Measurements from ENCODE around the gene ASB6. TPM values are rescaled to one million over a fixed set of nuclear protein-coding genes. Genes with fewer than 3 reads are reported as not detected.

The ASB6 gene
- total RNA-seq, 4 donors from 2014 or later, result 13.3 to 30.0 (median 22.0) TPM

DNA sequence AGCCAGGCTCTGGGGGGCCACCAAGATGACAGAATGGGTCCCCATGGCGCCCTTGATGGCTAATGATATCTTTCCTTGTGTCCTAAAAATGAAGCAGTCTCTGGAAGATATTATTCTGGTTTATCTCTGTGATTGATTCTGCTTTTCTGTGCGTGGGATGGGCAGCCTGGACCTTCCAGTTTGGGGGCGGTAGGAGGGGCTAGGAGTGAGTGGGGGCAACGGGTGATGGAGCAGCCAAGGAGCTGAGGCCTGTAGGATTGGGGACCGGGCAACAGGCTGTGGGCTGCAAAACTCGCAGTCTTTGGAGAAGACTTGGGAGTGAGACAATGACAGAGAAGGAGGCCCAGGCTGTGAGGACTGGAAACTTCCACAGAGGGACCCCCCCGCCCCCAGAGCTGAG is 32.3 kb upstream of the ASB6 start:
- peaks cover 0 to 30% (median 0%) of the 10 kb centered on the region in 4 donors for H3K27me3 ChIP-seq
- no peak for TF ChIP-seq POLR2AphosphoS5 (IDR thresholded peaks at IDR 0.05)
- TF ChIP-seq EP300 (IDR thresholded peaks at IDR 0.05), result no peak
- TF ChIP-seq, protein P1, sequence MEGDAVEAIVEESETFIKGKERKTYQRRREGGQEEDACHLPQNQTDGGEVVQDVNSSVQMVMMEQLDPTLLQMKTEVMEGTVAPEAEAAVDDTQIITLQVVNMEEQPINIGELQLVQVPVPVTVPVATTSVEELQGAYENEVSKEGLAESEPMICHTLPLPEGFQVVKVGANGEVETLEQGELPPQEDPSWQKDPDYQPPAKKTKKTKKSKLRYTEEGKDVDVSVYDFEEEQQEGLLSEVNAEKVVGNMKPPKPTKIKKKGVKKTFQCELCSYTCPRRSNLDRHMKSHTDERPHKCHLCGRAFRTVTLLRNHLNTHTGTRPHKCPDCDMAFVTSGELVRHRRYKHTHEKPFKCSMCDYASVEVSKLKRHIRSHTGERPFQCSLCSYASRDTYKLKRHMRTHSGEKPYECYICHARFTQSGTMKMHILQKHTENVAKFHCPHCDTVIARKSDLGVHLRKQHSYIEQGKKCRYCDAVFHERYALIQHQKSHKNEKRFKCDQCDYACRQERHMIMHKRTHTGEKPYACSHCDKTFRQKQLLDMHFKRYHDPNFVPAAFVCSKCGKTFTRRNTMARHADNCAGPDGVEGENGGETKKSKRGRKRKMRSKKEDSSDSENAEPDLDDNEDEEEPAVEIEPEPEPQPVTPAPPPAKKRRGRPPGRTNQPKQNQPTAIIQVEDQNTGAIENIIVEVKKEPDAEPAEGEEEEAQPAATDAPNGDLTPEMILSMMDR (IDR thresholded peaks at IDR 0.05), result no peak
- TF ChIP-seq POLR2A (IDR thresholded peaks at IDR 0.05; ENCODE audit: low read depth), result no peak
- H3K9me3 ChIP-seq, result no peaks in the 10 kb centered on the region
- intact Hi-C loops (cut with DNase I), result no loop called here
- H3K36me3 ChIP-seq, result no peaks in the 10 kb centered on the region
- WGBS, result 88% methylated on average over 7 of the region's 7 CpGs
- no peak overlapping the region for H3K4me3 ChIP-seq
- peaks cover 0 to 14% (median 5%) of the 10 kb centered on the region in 4 donors for H3K4me1 ChIP-seq
- H3K27ac ChIP-seq (replicated peaks in 1 of 4), result no peak overlapping the region
- no peak for DNase-seq (ENCODE audit: extremely low spot score)

DNA sequence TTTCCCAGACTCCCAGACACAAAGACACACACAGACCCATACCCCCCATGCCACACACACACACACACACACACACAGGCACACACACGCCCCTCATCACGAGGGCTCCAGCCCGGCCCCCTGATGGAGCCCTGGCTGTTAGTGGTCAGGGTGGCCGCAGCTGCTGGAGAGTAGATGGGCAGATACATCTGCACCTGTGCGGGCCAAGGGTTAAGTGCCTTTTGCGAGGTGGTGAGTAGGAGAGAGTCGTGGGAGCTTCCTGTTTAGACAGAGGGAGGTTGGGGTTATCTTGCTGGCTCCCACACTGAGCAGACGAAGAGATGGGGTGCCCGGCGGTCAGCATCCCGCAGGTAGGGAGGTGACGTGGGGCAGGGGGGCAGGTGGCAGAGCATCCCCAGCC is 31.7 kb upstream of the ASB6 start:
- Histone ChIP-seq H3K27me3 (peaks cover 0 to 24% (median 0%) of the 10 kb centered on the region in 4 donors), H3K9me3 (no peaks in the 10 kb centered on the region), H3K27ac (replicated peaks in 1 of 4) (no peak overlapping the region), H3K4me1 (peaks cover 0 to 14% (median 5%) of the 10 kb centered on the region in 4 donors), H3K36me3 (no peaks in the 10 kb centered on the region), H3K4me3 (no peak overlapping the region)
- WGBS, result 90% methylated on average over 12 of the region's 12 CpGs
- DNase-seq (ENCODE audit: extremely low spot score), result no peak
- TF ChIP-seq EP300 (IDR thresholded peaks at IDR 0.05) (no peak), POLR2AphosphoS5 (IDR thresholded peaks at IDR 0.05) (no peak), POLR2A (IDR thresholded peaks at IDR 0.05; ENCODE audit: low read depth) (no peak)
- TF ChIP-seq, protein P1 (IDR thresholded peaks at IDR 0.05), result no peak
- intact Hi-C loops (cut with DNase I), result no loop called here

DNA sequence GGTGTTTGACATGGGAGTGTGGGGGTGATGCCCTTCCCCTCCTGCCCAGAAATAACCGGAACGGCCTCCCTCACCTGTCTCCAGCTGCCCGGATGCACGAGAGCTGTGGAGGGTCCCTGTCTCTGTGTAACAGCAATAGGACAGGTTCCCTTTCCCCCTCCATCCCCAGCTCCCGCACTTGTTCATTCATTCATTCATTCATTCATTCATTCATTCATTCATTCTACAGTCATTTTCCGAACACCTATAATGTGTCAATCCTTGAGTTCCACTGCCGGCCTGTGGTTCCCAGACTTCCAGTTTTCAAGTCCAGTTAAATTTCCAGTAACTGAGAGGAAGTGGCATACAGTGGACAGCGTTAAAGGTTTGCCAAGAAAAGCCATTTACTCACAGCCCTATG is 30.8 kb upstream of the ASB6 start:
- H3K36me3 ChIP-seq, result no peaks in the 10 kb centered on the region
- H3K27ac ChIP-seq (replicated peaks in 1 of 4), result no peak overlapping the region
- 92% methylated on average over 8 of the region's 8 CpGs for whole genome bisulfite sequencing
- no peak overlapping the region for H3K4me3 ChIP-seq
- H3K4me1 ChIP-seq, result peaks cover 0 to 14% (median 5%) of the 10 kb centered on the region in 4 donors
- no peak for TF ChIP-seq EP300 (IDR thresholded peaks at IDR 0.05)
- no peak for TF ChIP-seq POLR2A (IDR thresholded peaks at IDR 0.05; ENCODE audit: low read depth)
- TF ChIP-seq, protein P1 (IDR thresholded peaks at IDR 0.05), result no peak
- no peak for TF ChIP-seq POLR2AphosphoS5 (IDR thresholded peaks at IDR 0.05)
- intact Hi-C loops (cut with DNase I), result no loop called here
- H3K27me3 ChIP-seq, result peaks cover 0 to 28% (median 0%) of the 10 kb centered on the region in 4 donors
- DNase-seq (ENCODE audit: extremely low spot score), result no peak
- no peaks in the 10 kb centered on the region for H3K9me3 ChIP-seq

DNA sequence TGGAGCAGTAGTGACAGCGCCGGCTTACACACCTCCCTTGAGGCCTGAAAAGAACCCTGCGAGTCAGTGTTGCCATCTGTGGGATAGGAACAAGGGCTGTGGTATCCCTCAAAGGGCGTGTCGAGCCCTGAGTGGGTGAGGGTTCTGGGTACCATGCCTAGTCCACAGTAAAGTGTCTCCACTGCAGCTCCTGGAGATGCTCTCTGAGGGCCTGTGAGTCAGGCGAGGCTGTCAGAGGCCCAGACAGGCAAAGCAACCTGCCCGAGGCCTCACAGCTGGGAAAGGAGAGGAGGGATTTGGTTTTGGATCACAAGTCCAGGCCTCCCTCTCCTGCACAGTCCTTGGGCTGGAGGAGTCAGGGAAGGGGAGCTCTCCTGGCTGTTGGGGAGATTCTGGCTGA is 29.6 kb upstream of the ASB6 start:
- DNase-seq (ENCODE audit: extremely low spot score), result no peak
- H3K9me3 ChIP-seq, result no peaks in the 10 kb centered on the region
- H3K4me3 ChIP-seq, result no peak overlapping the region
- H3K36me3 ChIP-seq, result no peaks in the 10 kb centered on the region
- WGBS, result 90% methylated on average over 4 of the region's 7 CpGs
- TF ChIP-seq EP300 (IDR thresholded peaks at IDR 0.05) (no peak), POLR2AphosphoS5 (IDR thresholded peaks at IDR 0.05) (no peak), POLR2A (IDR thresholded peaks at IDR 0.05; ENCODE audit: low read depth) (no peak)
- TF ChIP-seq, protein P1 (IDR thresholded peaks at IDR 0.05), result no peak
- no peak overlapping the region for H3K27ac ChIP-seq (replicated peaks in 1 of 4)
- peaks cover 0 to 22% (median 10%) of the 10 kb centered on the region in 4 donors for H3K4me1 ChIP-seq
- intact Hi-C loops (cut with DNase I), result no loop called here
- H3K27me3 ChIP-seq, result peaks cover 0 to 38% (median 2%) of the 10 kb centered on the region in 4 donors

DNA sequence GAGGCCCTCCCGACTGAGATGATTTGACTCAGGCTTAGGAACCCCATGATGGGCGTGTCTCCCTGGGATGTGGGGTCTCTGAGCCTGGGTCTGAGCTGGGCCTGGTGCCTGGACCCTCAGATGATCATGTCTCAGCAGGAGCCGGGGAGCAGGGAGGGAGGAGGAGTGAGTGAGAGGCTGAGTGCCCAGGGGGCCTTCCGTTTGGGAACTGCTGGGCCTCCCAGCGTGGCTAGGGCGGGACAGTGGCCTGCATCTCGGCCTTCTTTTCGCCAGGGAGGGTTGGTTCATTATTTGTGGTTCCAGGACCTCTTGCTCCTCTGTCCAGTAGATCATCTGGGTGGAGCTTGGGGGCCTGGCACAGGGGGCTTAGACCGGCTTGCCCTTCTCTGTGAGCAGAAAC is 29.1 kb upstream of the ASB6 start:
- Histone ChIP-seq H3K27ac (replicated peaks in 1 of 4) (no peak overlapping the region), H3K27me3 (peaks cover 0 to 38% (median 4%) of the 10 kb centered on the region in 4 donors), H3K36me3 (no peaks in the 10 kb centered on the region), H3K4me1 (peaks cover 3 to 25% (median 14%) of the 10 kb centered on the region in 4 donors), H3K9me3 (no peaks in the 10 kb centered on the region), H3K4me3 (no peak overlapping the region)
- DNase-seq (ENCODE audit: extremely low spot score), result no peak
- TF ChIP-seq EP300 (IDR thresholded peaks at IDR 0.05), result no peak
- TF ChIP-seq, protein P1 (IDR thresholded peaks at IDR 0.05), result no peak
- no peak for TF ChIP-seq POLR2AphosphoS5 (IDR thresholded peaks at IDR 0.05)
- TF ChIP-seq POLR2A (IDR thresholded peaks at IDR 0.05; ENCODE audit: low read depth), result no peak
- intact Hi-C loops (cut with DNase I), result no loop called here
- WGBS, result 95% methylated on average over 4 of the region's 9 CpGs
